ENCODE data around the gene PHYH. TPM values are rescaled to one million over a fixed set of nuclear protein-coding genes. Genes with fewer than 3 reads are reported as not detected.
A peak's percentile ranks its signal among the peaks of the same experiment; 100 is the strongest.

PHYH gene
- total RNA-seq, 1 donor from 2014 or later, result 11.1 TPM

GRCh38 chr10:13311177-13311575, 11.3 kb upstream of the PHYH start:
- peaks cover 3% of the 10 kb centered on the region for H3K27me3 Mint-ChIP-seq (ENCODE audit: insufficient read depth)
- H3K4me1 Mint-ChIP-seq (ENCODE audit: low read depth), result no peaks in the 10 kb centered on the region

GRCh38 chr10:13310518-13311176, 10.8 kb upstream of the PHYH start:
- no peak for DNase-seq (ENCODE audit: low spot score)
- H3K27me3 Mint-ChIP-seq (ENCODE audit: insufficient read depth), result peaks cover 3% of the 10 kb centered on the region

More at GRCh38 chr10:13311177-13311575, 11.3 kb upstream of the PHYH start:
- H3K36me3 Mint-ChIP-seq (ENCODE audit: low read depth), result peaks cover 2% of the 10 kb centered on the region
- H3K4me3 Mint-ChIP-seq, result no peak overlapping the region
- H3K27ac Mint-ChIP-seq, result no peak overlapping the region
- H3K9me3 Mint-ChIP-seq, result no peaks in the 10 kb centered on the region
- DNase-seq (ENCODE audit: low spot score), result no peak
- intact Hi-C loops (cut with micrococcal nuclease), result no loop called here

GRCh38 chr10:13309792-13310191, 9.9 kb upstream of the PHYH start:
- H3K9me3 Mint-ChIP-seq, result no peaks in the 10 kb centered on the region
- peaks cover 3% of the 10 kb centered on the region for H3K36me3 Mint-ChIP-seq (ENCODE audit: low read depth)
- no peak overlapping the region for H3K27ac Mint-ChIP-seq
- intact Hi-C loops (cut with micrococcal nuclease), result no loop called here
- no peak for DNase-seq (ENCODE audit: low spot score)
- peaks cover 3% of the 10 kb centered on the region for H3K27me3 Mint-ChIP-seq (ENCODE audit: insufficient read depth)
- no peaks in the 10 kb centered on the region for H3K4me1 Mint-ChIP-seq (ENCODE audit: low read depth)
- no peak overlapping the region for H3K4me3 Mint-ChIP-seq

More at GRCh38 chr10:13310518-13311176, 10.8 kb upstream of the PHYH start:
- H3K9me3 Mint-ChIP-seq, result no peaks in the 10 kb centered on the region
- intact Hi-C loops (cut with micrococcal nuclease), result no loop called here
- H3K4me1 Mint-ChIP-seq (ENCODE audit: low read depth), result no peaks in the 10 kb centered on the region
- peaks cover 3% of the 10 kb centered on the region for H3K36me3 Mint-ChIP-seq (ENCODE audit: low read depth)
- H3K4me3 Mint-ChIP-seq, result no peak overlapping the region
- H3K27ac Mint-ChIP-seq, result no peak overlapping the region

- peaks cover 3% of the 10 kb centered on the region for H3K27me3 Mint-ChIP-seq (ENCODE audit: insufficient read depth)
- DNase-seq (ENCODE audit: low spot score), result no peak
- H3K9me3 Mint-ChIP-seq, result no peaks in the 10 kb centered on the region
- H3K4me3 Mint-ChIP-seq, result no peak overlapping the region
- no peaks in the 10 kb centered on the region for H3K4me1 Mint-ChIP-seq (ENCODE audit: low read depth)
- H3K27ac Mint-ChIP-seq, result no peak overlapping the region
- intact Hi-C loops (cut with micrococcal nuclease), result no loop called here
- H3K36me3 Mint-ChIP-seq (ENCODE audit: low read depth), result peaks cover 3% of the 10 kb centered on the region
Measured at GRCh38 chr10:13308096-13308495, 8.2 kb upstream of the PHYH start.

- no peak for DNase-seq (ENCODE audit: low spot score)
- Mint-ChIP-seq H3K27ac (no peak overlapping the region), H3K27me3 (ENCODE audit: insufficient read depth) (peaks cover 3% of the 10 kb centered on the region), H3K4me3 (no peak overlapping the region), H3K9me3 (no peaks in the 10 kb centered on the region), H3K36me3 (ENCODE audit: low read depth) (peaks cover 5% of the 10 kb centered on the region), H3K4me1 (ENCODE audit: low read depth) (peaks cover 15% of the 10 kb centered on the region)
- intact Hi-C loops (cut with micrococcal nuclease), result no loop called here
Measured at GRCh38 chr10:13306103-13306502, 6.2 kb upstream of the PHYH start.

GRCh38 chr10:13302821-13303555, 3.1 kb upstream of the PHYH start:
- intact Hi-C loops (cut with micrococcal nuclease), result loop anchor here (1.0 to 2.0 kb wide), 7 partner anchors 32 to 1181 kb away; partner anchors contain the start of genes MCM10, OPTN and SEPHS1
- H3K9me3 Mint-ChIP-seq, result no peaks in the 10 kb centered on the region
- no peak for DNase-seq (ENCODE audit: low spot score)
- H3K4me1 Mint-ChIP-seq (ENCODE audit: low read depth), result peaks cover 20% of the 10 kb centered on the region
- H3K36me3 Mint-ChIP-seq (ENCODE audit: low read depth), result peaks cover 5% of the 10 kb centered on the region
- H3K27ac Mint-ChIP-seq, result no peak overlapping the region
- peak overlapping the region; percentile 82 for H3K4me3 Mint-ChIP-seq
- no peaks in the 10 kb centered on the region for H3K27me3 Mint-ChIP-seq (ENCODE audit: insufficient read depth)

GRCh38 chr10:13298748-13299436, 972 bp downstream of the PHYH start:
- peak overlapping the region; percentile 71 for H3K27ac Mint-ChIP-seq
- peaks cover 20% of the 10 kb centered on the region for H3K4me1 Mint-ChIP-seq (ENCODE audit: low read depth)
- DNase-seq (ENCODE audit: low spot score), result no peak
- intact Hi-C loops (cut with micrococcal nuclease), result no loop called here
- H3K27me3 Mint-ChIP-seq (ENCODE audit: insufficient read depth), result no peaks in the 10 kb centered on the region
- peak overlapping the region; percentile 75 for H3K4me3 Mint-ChIP-seq
- H3K9me3 Mint-ChIP-seq, result no peaks in the 10 kb centered on the region
- peaks cover 2% of the 10 kb centered on the region for H3K36me3 Mint-ChIP-seq (ENCODE audit: low read depth)

GRCh38 chr10:13296476-13296875, 3.4 kb downstream of the PHYH start:
- H3K4me3 Mint-ChIP-seq, result no peak overlapping the region
- no peaks in the 10 kb centered on the region for H3K27me3 Mint-ChIP-seq (ENCODE audit: insufficient read depth)
- no peaks in the 10 kb centered on the region for H3K9me3 Mint-ChIP-seq

GRCh38 chr10:13294784-13295183, 5.1 kb downstream of the PHYH start:
- H3K27me3 Mint-ChIP-seq (ENCODE audit: insufficient read depth), result no peaks in the 10 kb centered on the region
- H3K36me3 Mint-ChIP-seq (ENCODE audit: low read depth), result no peaks in the 10 kb centered on the region
- no peak overlapping the region for H3K27ac Mint-ChIP-seq
- H3K4me3 Mint-ChIP-seq, result no peak overlapping the region
- H3K4me1 Mint-ChIP-seq (ENCODE audit: low read depth), result peaks cover 5% of the 10 kb centered on the region
- no peak for DNase-seq (ENCODE audit: low spot score)
- intact Hi-C loops (cut with micrococcal nuclease), result no loop called here
- H3K9me3 Mint-ChIP-seq, result no peaks in the 10 kb centered on the region

More at GRCh38 chr10:13296476-13296875, 3.4 kb downstream of the PHYH start:
- Mint-ChIP-seq H3K27ac (no peak overlapping the region), H3K36me3 (ENCODE audit: low read depth) (no peaks in the 10 kb centered on the region), H3K4me1 (ENCODE audit: low read depth) (peaks cover 9% of the 10 kb centered on the region)
- intact Hi-C loops (cut with micrococcal nuclease), result no loop called here
- DNase-seq (ENCODE audit: low spot score), result no peak

GRCh38 chr10:13291821-13292773, 7.8 kb downstream of the PHYH start:
- intact Hi-C loops (cut with micrococcal nuclease), result no loop called here
- Mint-ChIP-seq H3K4me3 (no peak overlapping the region), H3K27ac (no peak overlapping the region), H3K27me3 (ENCODE audit: insufficient read depth) (no peaks in the 10 kb centered on the region), H3K36me3 (ENCODE audit: low read depth) (no peaks in the 10 kb centered on the region), H3K4me1 (ENCODE audit: low read depth) (peaks cover 6% of the 10 kb centered on the region), H3K9me3 (no peaks in the 10 kb centered on the region)
- no peak for DNase-seq (ENCODE audit: low spot score)

GRCh38 chr10:13291061-13291460, 8.8 kb downstream of the PHYH start:
- intact Hi-C loops (cut with micrococcal nuclease), result no loop called here
- DNase-seq (ENCODE audit: low spot score), result no peak
- Mint-ChIP-seq H3K27me3 (ENCODE audit: insufficient read depth) (no peaks in the 10 kb centered on the region), H3K4me3 (no peak overlapping the region), H3K4me1 (ENCODE audit: low read depth) (peaks cover 6% of the 10 kb centered on the region), H3K9me3 (no peaks in the 10 kb centered on the region), H3K27ac (no peak overlapping the region), H3K36me3 (ENCODE audit: low read depth) (no peaks in the 10 kb centered on the region)

- intact Hi-C loops (cut with micrococcal nuclease), result no loop called here
- peaks cover 6% of the 10 kb centered on the region for H3K4me1 Mint-ChIP-seq (ENCODE audit: low read depth)
- H3K27me3 Mint-ChIP-seq (ENCODE audit: insufficient read depth), result no peaks in the 10 kb centered on the region
- peaks cover 3% of the 10 kb centered on the region for H3K36me3 Mint-ChIP-seq (ENCODE audit: low read depth)
- DNase-seq (ENCODE audit: low spot score), result no peak
- no peaks in the 10 kb centered on the region for H3K9me3 Mint-ChIP-seq
- no peak overlapping the region for H3K4me3 Mint-ChIP-seq
- no peak overlapping the region for H3K27ac Mint-ChIP-seq
Measured at GRCh38 chr10:13284050-13284449, 15.8 kb downstream of the PHYH start.
